ENCODE results near the gene GAPVD1. TPM values are rescaled to one million over a fixed set of nuclear protein-coding genes. Genes with fewer than 3 reads are reported as not detected.

GAPVD1 gene
- total and polyA plus RNA-seq, 2 of the 8 experiments (the other 6 are each of a cell fraction or from before 2014, with no cell fraction given): 5.5 to 40.5 TPM

- Histone ChIP-seq H3K36me3 (ENCODE audit: control insufficient read depth in 2 of 4, insufficient read depth in 4 of 4, low read length in 3 of 4) (no peaks in the 10 kb centered on the region), H3K9me3 (ENCODE audit: insufficient read depth in 2 of 2, low read depth in 1 of 2, low read length in 1 of 2) (no peaks in the 10 kb centered on the region), H2BK12ac (ENCODE audit: low read depth, low read length) (no peak overlapping the region), H3K4me2 (ENCODE audit: insufficient read depth in 1 of 2, low read depth in 2 of 2, low read length in 2 of 2) (no peak overlapping the region), H3K27ac (ENCODE audit: low read depth, low read length) (no peak overlapping the region), H3K4me1 (replicated peaks in 1 of 4; ENCODE audit: control insufficient read depth in 3 of 4, insufficient read depth in 4 of 4, low read length in 3 of 4) (peaks cover 0 to 2% (median 0%) of the 10 kb centered on the region in 4 experiments; a peak in 2 of 7 replicates), H4K8ac (ENCODE audit: extremely low read depth, insufficient read depth, low read length) (no peak overlapping the region), H3K14ac (ENCODE audit: insufficient read length) (no peak overlapping the region), H3K18ac (ENCODE audit: extremely low read depth, low read length) (no peak overlapping the region), H3K9ac (replicated peaks in 1 of 4; ENCODE audit: extremely low read depth in 1 of 4, low read depth in 3 of 4, low read length in 3 of 4) (no peak overlapping the region), H3K4me3 (ENCODE audit: extremely low read depth in 1 of 4, insufficient read depth in 2 of 4, low read depth in 3 of 4, low read length in 4 of 4) (no peak overlapping the region), H3K56ac (replicated peaks; ENCODE audit: insufficient read length, low read depth, low read length) (no peak overlapping the region), H2BK15ac (ENCODE audit: low read length) (no peak overlapping the region), H2BK120ac (replicated peaks; ENCODE audit: low read depth, low read length) (no peak overlapping the region), H3K4ac (replicated peaks; ENCODE audit: insufficient read length, low read depth, low read length) (no peak overlapping the region), H3K27me3 (replicated peaks in 1 of 4; ENCODE audit: control insufficient read depth in 3 of 4, extremely low read depth in 1 of 4, insufficient read depth in 3 of 4, low read length in 3 of 4) (peaks cover 0 to 13% (median 7%) of the 10 kb centered on the region in 4 experiments; a peak in 5 of 7 replicates), H2AK5ac (ENCODE audit: low read depth, low read length) (no peak overlapping the region), H2BK5ac (ENCODE audit: low read depth, low read length) (no peak overlapping the region), H3K23me2 (ENCODE audit: low read depth, low read length) (peaks cover 11% of the 10 kb centered on the region; the same call in 1 of the 2 replicates), H3K79me1 (ENCODE audit: low read depth, low read length) (no peaks in the 10 kb centered on the region), H3K23ac (ENCODE audit: insufficient read length) (no peak overlapping the region), H2AFZ (ENCODE audit: low read length) (no peak overlapping the region), H2BK20ac (ENCODE audit: low read length) (no peak overlapping the region), H4K20me1 (replicated peaks in 1 of 2; ENCODE audit: control insufficient read depth in 1 of 2, insufficient read depth in 2 of 2, low read length in 2 of 2) (peaks cover 0 to 8% of the 10 kb centered on the region in 2 experiments), H4K91ac (replicated peaks; ENCODE audit: insufficient read length, low read length) (peak overlapping the region; percentile 40), H4K5ac (ENCODE audit: insufficient read length, low read depth, low read length) (no peak overlapping the region), H3K79me2 (ENCODE audit: control insufficient read depth in 1 of 2, insufficient read depth in 2 of 2, low read length in 2 of 2) (no peaks in the 10 kb centered on the region)
- FAIRE-seq: no peak
- DNase-seq (ENCODE audit: low read depth in 1 of 2, low spot score in 2 of 2): no peak
- WGBS, 2 experiments (ENCODE audit: extremely low coverage in 1 of 2, insufficient coverage in 1 of 2, insufficient read length in 1 of 2, insufficient replicate concordance in 2 of 2, low coverage in 1 of 2, low lambda C conversion rate in 2 of 2, missing lambda C conversion rate in 1 of 2): 92% methylated on average over 12 of the region's 14 CpGs; no CpG with 5 or more reads in 1 of the 2 experiments
- POLR2A ChIA-PET (ENCODE audit: partially characterized antibody): interaction anchor here (1.3 to 1.8 kb wide), 2 partner anchors 9 to 12 kb away, joined by 4 read pairs; no protein-coding TSS in a partner anchor
- CTCF ChIA-PET (ENCODE audit: partially characterized antibody): interaction anchor here (1.0 to 1.4 kb wide), 3 partner anchors 15 to 818 kb away, joined by 3 to 5 read pairs (median 3); no protein-coding TSS in a partner anchor
- TF ChIP-seq TCF12 (IDR thresholded peaks at IDR 0.05; ENCODE audit: low read depth, low read length) (no peak), TAF1 (IDR thresholded peaks at IDR 0.05; ENCODE audit: low read depth, low read length) (no peak), RBBP5 (IDR thresholded peaks at IDR 0.05; ENCODE audit: borderline replicate concordance, low read depth, low read length) (no peak), CHD1 (IDR thresholded peaks at IDR 0.05; ENCODE audit: low read depth, low read length) (no peak), ZNF274 (IDR thresholded peaks at IDR 0.05; ENCODE audit: borderline replicate concordance, extremely low read depth, low read length) (no peak), MAX (IDR thresholded peaks at IDR 0.05) (no peak), CHD2 (IDR thresholded peaks at IDR 0.05; ENCODE audit: low read length) (no peak), KDM5A (IDR thresholded peaks at IDR 0.05; ENCODE audit: low read length) (no peak), CBX8 (IDR thresholded peaks at IDR 0.05; ENCODE audit: borderline replicate concordance, low read depth, low read length) (no peak)
Observed at GRCh38 chr9:125411171-125411756, 149.6 kb downstream of the GAPVD1 start.
